ENCODE measurements around the gene GPANK1. TPM values are rescaled to one million over a fixed set of nuclear protein-coding genes. Genes with fewer than 3 reads are reported as not detected.
"Not testable (repeated sequence)": the region's sequence is repeated elsewhere in the genome, so short reads cannot be mapped to it uniquely, and the experiment has no call there.

GPANK1 gene
- total RNA-seq, 2 experiments from 2014 or later, result 9.8 to 11.0 TPM

GRCh38 chr6:31712296-31712695 lies 47.5 kb upstream of the GPANK1 start:
- DNase-seq (peak in 6 of 14 experiments; percentile 15 to 55 (median 31)), ATAC-seq (ENCODE audit: poor library complexity) (peak; percentile 49)
- H3K4me1 Mint-ChIP-seq (ENCODE audit: low read depth), result peaks cover 16% of the 10 kb centered on the region
- intact Hi-C loops (cut with DNase I, micrococcal nuclease), result no loop called here
- no peak overlapping the region for H3K4me3 Mint-ChIP-seq
- H3K27me3 ChIP-seq (ENCODE audit: control insufficient read depth in 1 of 2, insufficient read depth in 2 of 2, low read length in 2 of 2), result no peaks in the 10 kb centered on the region
- no peak overlapping the region for H3K27ac ChIP-seq (ENCODE audit: low read depth in 1 of 2, low read length in 2 of 2)
- no peaks in the 10 kb centered on the region for H3K36me3 Mint-ChIP-seq (ENCODE audit: low read depth)
- H3K9me3 Mint-ChIP-seq, result no peaks in the 10 kb centered on the region
- no peaks in the 10 kb centered on the region for H3K36me3 ChIP-seq (ENCODE audit: insufficient read depth, low read length)
- CTCF ChIA-PET, result interaction anchor here (0.5 to 1.6 kb wide), 4 partner anchors 26 to 145 kb away, joined by 3 to 5 read pairs (median 4); no protein-coding TSS in a partner anchor
- peaks cover 14% of the 10 kb centered on the region for H3K4me1 ChIP-seq (ENCODE audit: insufficient read depth, low read length)
- no peaks in the 10 kb centered on the region for H3K9me3 ChIP-seq (ENCODE audit: control insufficient read depth in 1 of 2, insufficient read depth in 1 of 2, low read length in 2 of 2)
- no peaks in the 10 kb centered on the region for H3K27me3 Mint-ChIP-seq
- H3K4me3 ChIP-seq (ENCODE audit: low read length), result no peak overlapping the region
- TF ChIP-seq CTCF (IDR thresholded peaks at IDR 0.05), result no peak
- POLR2A ChIA-PET, result interaction anchor here (1.2 to 1.9 kb wide), 4 partner anchors 9 to 118 kb away, joined by 3 to 7 read pairs (median 5); partner anchors contain the start of genes ABHD16A and LSM2
- no peak overlapping the region for H3K27ac Mint-ChIP-seq

GRCh38 chr6:31711233-31711632 lies 46.4 kb upstream of the GPANK1 start:
- Mint-ChIP-seq H3K4me1 (ENCODE audit: low read depth) (peaks cover 16% of the 10 kb centered on the region), H3K27me3 (no peaks in the 10 kb centered on the region), H3K27ac (no peak overlapping the region), H3K36me3 (ENCODE audit: low read depth) (no peaks in the 10 kb centered on the region), H3K9me3 (no peaks in the 10 kb centered on the region), H3K4me3 (no peak overlapping the region)
- Histone ChIP-seq H3K4me3 (ENCODE audit: low read length) (no peak overlapping the region), H3K36me3 (ENCODE audit: insufficient read depth, low read length) (no peaks in the 10 kb centered on the region), H3K4me1 (ENCODE audit: insufficient read depth, low read length) (peaks cover 14% of the 10 kb centered on the region), H3K9me3 (ENCODE audit: control insufficient read depth in 1 of 2, insufficient read depth in 1 of 2, low read length in 2 of 2) (no peaks in the 10 kb centered on the region), H3K27ac (ENCODE audit: low read depth in 1 of 2, low read length in 2 of 2) (no peak overlapping the region), H3K27me3 (ENCODE audit: control insufficient read depth in 1 of 2, insufficient read depth in 2 of 2, low read length in 2 of 2) (no peaks in the 10 kb centered on the region)
- ATAC-seq (ENCODE audit: poor library complexity) (no peak), DNase-seq (no peak)
- ChIA-PET CTCF (interaction anchor here (1.6 kb wide), 1 partner anchor 59 kb away, joined by 5 read pairs; no protein-coding TSS in a partner anchor), POLR2A (interaction anchor here (0.7 to 1.9 kb wide), 4 partner anchors 8 to 120 kb away, joined by 3 to 7 read pairs (median 5); partner anchors contain the start of genes ABHD16A and LSM2)
- intact Hi-C loops (cut with DNase I, micrococcal nuclease), result no loop called here
- no peak for TF ChIP-seq CTCF (IDR thresholded peaks at IDR 0.05)

GRCh38 chr6:31710523-31711219 lies 45.9 kb upstream of the GPANK1 start:
- Histone ChIP-seq H3K36me3 (ENCODE audit: insufficient read depth, low read length) (no peaks in the 10 kb centered on the region), H3K4me1 (ENCODE audit: insufficient read depth, low read length) (peaks cover 14% of the 10 kb centered on the region), H3K27ac (ENCODE audit: low read depth in 1 of 2, low read length in 2 of 2) (no peak overlapping the region), H3K4me3 (ENCODE audit: low read length) (no peak overlapping the region), H3K9me3 (ENCODE audit: control insufficient read depth in 1 of 2, insufficient read depth in 1 of 2, low read length in 2 of 2) (no peaks in the 10 kb centered on the region), H3K27me3 (ENCODE audit: control insufficient read depth in 1 of 2, insufficient read depth in 2 of 2, low read length in 2 of 2) (no peaks in the 10 kb centered on the region)
- intact Hi-C loops (cut with DNase I, micrococcal nuclease), result no loop called here
- no peaks in the 10 kb centered on the region for H3K27me3 Mint-ChIP-seq
- no peak overlapping the region for H3K27ac Mint-ChIP-seq
- CTCF ChIA-PET, result no interaction called here
- H3K36me3 Mint-ChIP-seq (ENCODE audit: low read depth), result no peaks in the 10 kb centered on the region
- no peak for TF ChIP-seq CTCF (IDR thresholded peaks at IDR 0.05)
- no peaks in the 10 kb centered on the region for H3K9me3 Mint-ChIP-seq
- no peak overlapping the region for H3K4me3 Mint-ChIP-seq
- H3K4me1 Mint-ChIP-seq (ENCODE audit: low read depth), result peaks cover 16% of the 10 kb centered on the region
- POLR2A ChIA-PET, result interaction anchor here (0.7 to 1.9 kb wide), 2 partner anchors 119 to 121 kb away, joined by 3 to 6 read pairs; no protein-coding TSS in a partner anchor
- DNase-seq (no peak), ATAC-seq (ENCODE audit: poor library complexity) (no peak)

DNA sequence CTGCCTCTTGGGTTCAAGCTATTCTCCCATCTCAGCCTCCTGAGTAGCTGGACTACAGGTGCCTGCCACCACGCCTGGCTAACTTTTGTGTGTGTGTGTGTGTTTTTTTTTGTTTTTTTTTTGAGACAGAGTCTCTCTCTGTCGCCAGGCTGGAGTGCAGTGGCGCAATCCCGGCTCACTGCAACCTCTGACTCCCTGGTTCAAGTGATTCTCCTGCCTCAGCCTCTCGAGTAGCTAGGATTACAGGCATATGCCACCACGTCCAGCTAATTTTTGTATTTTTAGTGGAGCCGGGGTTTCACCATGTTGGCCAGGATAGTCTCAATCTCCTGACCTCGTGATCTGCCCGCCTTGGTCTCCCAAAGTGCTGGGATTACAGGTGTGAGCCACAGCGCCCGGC lies 44.4 kb upstream of the GPANK1 start:
- H3K36me3 Mint-ChIP-seq (ENCODE audit: low read depth); DNase-seq; H3K4me3 ChIP-seq (ENCODE audit: low read length); H3K27ac ChIP-seq (ENCODE audit: low read depth in 1 of 2, low read length in 2 of 2); H3K9me3 ChIP-seq (ENCODE audit: control insufficient read depth in 1 of 2, insufficient read depth in 1 of 2, low read length in 2 of 2); H3K9me3 Mint-ChIP-seq; H3K27ac Mint-ChIP-seq; H3K36me3 ChIP-seq (ENCODE audit: insufficient read depth, low read length); CTCF ChIA-PET; ATAC-seq (ENCODE audit: poor library complexity); H3K27me3 Mint-ChIP-seq; intact Hi-C loops (cut with DNase I, micrococcal nuclease); H3K4me3 Mint-ChIP-seq; H3K27me3 ChIP-seq (ENCODE audit: control insufficient read depth in 1 of 2, insufficient read depth in 2 of 2, low read length in 2 of 2): not testable (repeated sequence)
- peaks cover 14% of the 10 kb centered on the region for H3K4me1 Mint-ChIP-seq (ENCODE audit: low read depth)
- POLR2A ChIA-PET, result interaction anchor here (0.6 kb wide), 1 partner anchor 112 kb away, joined by 3 read pairs; no protein-coding TSS in a partner anchor
- peaks cover 14% of the 10 kb centered on the region for H3K4me1 ChIP-seq (ENCODE audit: insufficient read depth, low read length)

All from CD4-positive, alpha-beta T cell (primary cell).